ENCODE results near the gene PCDHGA4.

- TF ChIP-seq CTCF (IDR thresholded peaks at IDR 0.05) = no peak
- no peak for TF ChIP-seq POLR2A (IDR thresholded peaks at IDR 0.05)
Measured at GRCh38 chr5:141388661-141389060, 33.8 kb downstream of the PCDHGA4 start.

All from adrenal gland (tissue), 5 donors.